HEK293 (cell line): ENCODE measurements around the gene PDLIM4.

Experiments
- GLI2 ChIP-seq: fragments of 450-650 bp; formaldehyde crosslinking; IDR thresholded peaks from 2 replicates; pipeline ENCODE4; 2017; ENCODE audit warnings: missing biosample characterization, missing genetic modification characterization, low read depth, borderline replicate concordance
- GLIS2 ChIP-seq: fragments of 450-650 bp; formaldehyde crosslinking; IDR thresholded peaks from 2 replicates; pipeline ENCODE4 v1.5.1; 2016; ENCODE audit warnings: missing biosample characterization, missing genetic modification characterization
- KLF10 ChIP-seq: fragments of 450-650 bp; IDR thresholded peaks from 2 replicates; pipeline ENCODE4 v1.5.1; 2018; ENCODE audit warnings: missing biosample characterization, mild to moderate bottlenecking, missing genetic modification characterization
- KLF17 ChIP-seq: fragments of 450-650 bp; formaldehyde crosslinking; IDR thresholded peaks from 2 replicates; pipeline ENCODE4 v1.5.1; 2016; ENCODE audit warnings: missing biosample characterization, missing genetic modification characterization
- KLF7 ChIP-seq: fragments of 450-650 bp; formaldehyde crosslinking; IDR thresholded peaks from 2 replicates; pipeline ENCODE4 v1.5.1; 2016; ENCODE audit warnings: missing biosample characterization, missing genetic modification characterization, borderline replicate concordance
- MZF1 ChIP-seq: fragments of 450-650 bp; formaldehyde crosslinking; IDR thresholded peaks from 2 replicates; pipeline ENCODE4 v1.5.1; 2017; ENCODE audit warnings: missing biosample characterization, missing genetic modification characterization, borderline replicate concordance
- PRDM1 ChIP-seq: fragments of 450-650 bp; formaldehyde crosslinking; IDR thresholded peaks from 2 replicates; pipeline ENCODE4; 2016; ENCODE audit warnings: missing biosample characterization, missing genetic modification characterization
- SP2 ChIP-seq: fragments of 450-650 bp; formaldehyde crosslinking; IDR thresholded peaks from 2 replicates; pipeline ENCODE4 v1.5.1; 2016; ENCODE audit warnings: missing biosample characterization, missing genetic modification characterization
- ZBTB1 ChIP-seq: fragments of 450-650 bp; formaldehyde crosslinking; IDR thresholded peaks from 2 replicates; pipeline ENCODE4 v1.5.1; 2016; ENCODE audit warnings: missing biosample characterization, missing genetic modification characterization
- ZBTB11 ChIP-seq: fragments of 450-650 bp; formaldehyde crosslinking; conservative IDR thresholded peaks from 2 replicates; pipeline ENCODE4 v1.5.1; 2016; ENCODE audit warnings: low read depth, missing biosample characterization, missing genetic modification characterization
- ZBTB20 ChIP-seq: fragments of 450-650 bp; formaldehyde crosslinking; IDR thresholded peaks from 2 replicates; pipeline ENCODE4 v1.5.1; 2016; ENCODE audit warnings: missing biosample characterization, missing genetic modification characterization
- ZBTB26 ChIP-seq: fragments of 450-650 bp; formaldehyde crosslinking; optimal IDR thresholded peaks from 2 replicates; pipeline ENCODE3; 2016; ENCODE audit warnings: missing biosample characterization, mild to moderate bottlenecking, missing genetic modification characterization
- ZBTB44 ChIP-seq: fragments of 450-650 bp; IDR thresholded peaks from 2 replicates; pipeline ENCODE4 v1.5.1; 2018; ENCODE audit warnings: missing biosample characterization, mild to moderate bottlenecking, missing genetic modification characterization
- ZFP69B ChIP-seq: fragments of 450-650 bp; formaldehyde crosslinking; IDR thresholded peaks from 2 replicates; pipeline ENCODE4 v1.5.1; 2016; ENCODE audit warnings: missing biosample characterization, missing genetic modification characterization
- ZNF112 ChIP-seq: fragments of 450-650 bp; formaldehyde crosslinking; IDR thresholded peaks from 2 replicates; pipeline ENCODE4 v1.5.0; 2017; ENCODE audit warnings: missing biosample characterization, missing genetic modification characterization
- ZNF121 ChIP-seq: fragments of 450-650 bp; formaldehyde crosslinking; IDR thresholded peaks from 2 replicates; pipeline ENCODE4 v1.5.1; 2016; ENCODE audit warnings: missing biosample characterization, missing genetic modification characterization
- ZNF146 ChIP-seq: fragments of 450-650 bp; formaldehyde crosslinking; IDR thresholded peaks from 2 replicates; pipeline ENCODE4 v1.5.1; 2016; ENCODE audit warnings: missing biosample characterization, missing genetic modification characterization
- ZNF184 ChIP-seq: fragments of 450-650 bp; IDR thresholded peaks from 2 replicates; pipeline ENCODE4 v1.5.1; 2018; ENCODE audit warnings: missing biosample characterization, mild to moderate bottlenecking, missing genetic modification characterization
- ZNF202 ChIP-seq: fragments of 450-650 bp; formaldehyde crosslinking; IDR thresholded peaks from 2 replicates; pipeline ENCODE4 v1.5.1; 2016; ENCODE audit warnings: missing biosample characterization, missing genetic modification characterization, borderline replicate concordance
- ZNF239 ChIP-seq: fragments of 450-650 bp; formaldehyde crosslinking; IDR thresholded peaks from 2 replicates; pipeline ENCODE4 v1.5.1; 2016; ENCODE audit warnings: missing biosample characterization, missing genetic modification characterization
- ZNF398 ChIP-seq: fragments of 450-650 bp; formaldehyde crosslinking; IDR thresholded peaks from 2 replicates; pipeline ENCODE4 v1.5.1; 2017; ENCODE audit warnings: missing biosample characterization, missing genetic modification characterization
- ZNF501 ChIP-seq: fragments of 450-650 bp; formaldehyde crosslinking; IDR thresholded peaks from 2 replicates; pipeline ENCODE4 v1.5.1; 2016; ENCODE audit warnings: missing biosample characterization, missing genetic modification characterization
- ZNF510 ChIP-seq: fragments of 450-650 bp; formaldehyde crosslinking; IDR thresholded peaks from 2 replicates; pipeline ENCODE4 v1.5.1; 2018; ENCODE audit warnings: mild to moderate bottlenecking, missing genetic modification characterization, missing biosample characterization; ENCODE audit not compliant: insufficient replicate concordance
- ZNF548 ChIP-seq: fragments of 450-650 bp; formaldehyde crosslinking; IDR thresholded peaks from 2 replicates; pipeline ENCODE4 v1.5.1; 2016; ENCODE audit warnings: missing biosample characterization, missing genetic modification characterization
- ZNF660 ChIP-seq: fragments of 450-650 bp; IDR thresholded peaks from 2 replicates; pipeline ENCODE4 v1.5.1; 2018; ENCODE audit warnings: missing biosample characterization, mild to moderate bottlenecking, missing genetic modification characterization
- ZNF701 ChIP-seq: fragments of 450-650 bp; formaldehyde crosslinking; IDR thresholded peaks from 2 replicates; pipeline ENCODE4 v1.5.1; 2016; ENCODE audit warnings: missing biosample characterization, missing genetic modification characterization
- ZNF776 ChIP-seq: fragments of 450-650 bp; formaldehyde crosslinking; IDR thresholded peaks from 2 replicates; pipeline ENCODE4 v1.5.0; 2017; ENCODE audit warnings: missing biosample characterization, missing genetic modification characterization, borderline replicate concordance
- ZSCAN4 ChIP-seq: fragments of 450-650 bp; formaldehyde crosslinking; IDR thresholded peaks from 2 replicates; pipeline ENCODE4 v1.5.1; 2017; ENCODE audit warnings: missing biosample characterization, missing genetic modification characterization

The PDLIM4 gene

GRCh38 chr5:132293066-132293991, 35.8 kb downstream of the PDLIM4 start (continued):
- no peak for TF ChIP-seq ZNF510 (tag by site-specific recombination)
- peak; percentile 90 for TF ChIP-seq ZBTB20 (tag by site-specific recombination)
- TF ChIP-seq ZNF501 (tag by site-specific recombination) = peak; percentile 82
- TF ChIP-seq SP2 = peak; percentile 83
- TF ChIP-seq ZNF202 (tag by site-specific recombination) = no peak
- TF ChIP-seq GLIS2 (tag by site-specific recombination) = peak; percentile 96
- TF ChIP-seq ZNF548 (tag by site-specific recombination) = peak; percentile 58; the same call in 1 of the 2 replicates
- no peak; the same call in 1 of the 2 replicates for TF ChIP-seq ZNF121 (tag by site-specific recombination)
- 0 out of 2 replicates have a peak, but pooled peaks have one; percentile 28 for TF ChIP-seq ZNF112
- TF ChIP-seq ZBTB1 = no peak
- no peak for TF ChIP-seq ZNF239 (tag by site-specific recombination)
- TF ChIP-seq ZBTB26 = peak; percentile 95
- TF ChIP-seq ZSCAN4 = peak; percentile 40; the same call in 1 of the 2 replicates
- TF ChIP-seq ZNF776 (tag by site-specific recombination) = no peak; the same call in 1 of the 2 replicates
- no peak for TF ChIP-seq MZF1
- peak; percentile 35; the same call in 1 of the 2 replicates for TF ChIP-seq ZBTB11 (tag by site-specific recombination)
- no peak for TF ChIP-seq GLI2
- 0 out of 2 replicates have a peak, but pooled peaks have one; percentile 34 for TF ChIP-seq PRDM1
- TF ChIP-seq ZNF660 = peak; percentile 97
- peak; percentile 84 for TF ChIP-seq ZFP69B (tag by site-specific recombination)
- peak; percentile 66 for TF ChIP-seq KLF10 (tag by site-specific recombination)
- peak; percentile 53; the same call in 1 of the 2 replicates for TF ChIP-seq ZNF146
- 0 out of 2 replicates have a peak, but pooled peaks have one; percentile 8 for TF ChIP-seq ZBTB44 (tag by site-specific recombination)
- peak; percentile 65 for TF ChIP-seq ZNF398 (tag by site-specific recombination)
- TF ChIP-seq KLF17 (tag by site-specific recombination) = peak; percentile 92
- TF ChIP-seq KLF7 (tag by site-specific recombination) = no peak
- TF ChIP-seq ZNF701 (tag by site-specific recombination) = no peak
- TF ChIP-seq ZNF184 (tag by site-specific recombination) = peak; percentile 88
